ENCODE measurements around the gene SELENOV. TPM values are rescaled to one million over a fixed set of nuclear protein-coding genes. Genes with fewer than 3 reads are reported as not detected.

The SELENOV gene
- total and polyA plus RNA-seq, 9 of the 15 experiments (the other 6 are each of a cell fraction or from before 2014, with no cell fraction given), result 0.04 to 0.09 (median 0.06) TPM; not detected in 4

- TF ChIP-seq, protein P1, sequence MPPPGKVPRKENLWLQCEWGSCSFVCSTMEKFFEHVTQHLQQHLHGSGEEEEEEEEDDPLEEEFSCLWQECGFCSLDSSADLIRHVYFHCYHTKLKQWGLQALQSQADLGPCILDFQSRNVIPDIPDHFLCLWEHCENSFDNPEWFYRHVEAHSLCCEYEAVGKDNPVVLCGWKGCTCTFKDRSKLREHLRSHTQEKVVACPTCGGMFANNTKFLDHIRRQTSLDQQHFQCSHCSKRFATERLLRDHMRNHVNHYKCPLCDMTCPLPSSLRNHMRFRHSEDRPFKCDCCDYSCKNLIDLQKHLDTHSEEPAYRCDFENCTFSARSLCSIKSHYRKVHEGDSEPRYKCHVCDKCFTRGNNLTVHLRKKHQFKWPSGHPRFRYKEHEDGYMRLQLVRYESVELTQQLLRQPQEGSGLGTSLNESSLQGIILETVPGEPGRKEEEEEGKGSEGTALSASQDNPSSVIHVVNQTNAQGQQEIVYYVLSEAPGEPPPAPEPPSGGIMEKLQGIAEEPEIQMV (tag; conservative IDR thresholded peaks at IDR 0.05; ENCODE audit: low read depth), result no peak
- no peak for TF ChIP-seq NCOA2 (IDR thresholded peaks at IDR 0.05; ENCODE audit: partially characterized antibody in 2 of 2)
- TF ChIP-seq ZNF589 (CRISPR knock-in tag; IDR thresholded peaks at IDR 0.05; ENCODE audit: low read depth), result no peak
- no peak for TF ChIP-seq ATF4 (CRISPR knock-in tag; IDR thresholded peaks at IDR 0.05)
- TF ChIP-seq GABPB2 (CRISPR knock-in tag; conservative IDR thresholded peaks at IDR 0.05), result no peak
- peak; percentile 98 for TF ChIP-seq POLR2B (IDR thresholded peaks at IDR 0.05; ENCODE audit: low read depth, partially characterized antibody)
- no peak for TF ChIP-seq MED1 (CRISPR knock-in tag; IDR thresholded peaks at IDR 0.05; ENCODE audit: borderline replicate concordance)
- TF ChIP-seq, protein P2, sequence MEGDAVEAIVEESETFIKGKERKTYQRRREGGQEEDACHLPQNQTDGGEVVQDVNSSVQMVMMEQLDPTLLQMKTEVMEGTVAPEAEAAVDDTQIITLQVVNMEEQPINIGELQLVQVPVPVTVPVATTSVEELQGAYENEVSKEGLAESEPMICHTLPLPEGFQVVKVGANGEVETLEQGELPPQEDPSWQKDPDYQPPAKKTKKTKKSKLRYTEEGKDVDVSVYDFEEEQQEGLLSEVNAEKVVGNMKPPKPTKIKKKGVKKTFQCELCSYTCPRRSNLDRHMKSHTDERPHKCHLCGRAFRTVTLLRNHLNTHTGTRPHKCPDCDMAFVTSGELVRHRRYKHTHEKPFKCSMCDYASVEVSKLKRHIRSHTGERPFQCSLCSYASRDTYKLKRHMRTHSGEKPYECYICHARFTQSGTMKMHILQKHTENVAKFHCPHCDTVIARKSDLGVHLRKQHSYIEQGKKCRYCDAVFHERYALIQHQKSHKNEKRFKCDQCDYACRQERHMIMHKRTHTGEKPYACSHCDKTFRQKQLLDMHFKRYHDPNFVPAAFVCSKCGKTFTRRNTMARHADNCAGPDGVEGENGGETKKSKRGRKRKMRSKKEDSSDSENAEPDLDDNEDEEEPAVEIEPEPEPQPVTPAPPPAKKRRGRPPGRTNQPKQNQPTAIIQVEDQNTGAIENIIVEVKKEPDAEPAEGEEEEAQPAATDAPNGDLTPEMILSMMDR (IDR thresholded peaks at IDR 0.05 in 2 of 3, conservative IDR thresholded peaks at IDR 0.05 in 1 of 3; ENCODE audit: insufficient read depth in 2 of 3, low read depth in 1 of 3, low read length in 3 of 3), result peak; percentile 96 to 99 (median 99)
- TF ChIP-seq ZNF384 (IDR thresholded peaks at IDR 0.05; ENCODE audit: low read depth, low read length), result 0 out of 2 replicates have a peak, but pooled peaks have one; percentile 22
- TF ChIP-seq ZNF354B (CRISPR knock-in tag; IDR thresholded peaks at IDR 0.05), result no peak
- no peak for TF ChIP-seq ZNF57 (CRISPR knock-in tag; IDR thresholded peaks at IDR 0.05)
- TF ChIP-seq, protein P3, sequence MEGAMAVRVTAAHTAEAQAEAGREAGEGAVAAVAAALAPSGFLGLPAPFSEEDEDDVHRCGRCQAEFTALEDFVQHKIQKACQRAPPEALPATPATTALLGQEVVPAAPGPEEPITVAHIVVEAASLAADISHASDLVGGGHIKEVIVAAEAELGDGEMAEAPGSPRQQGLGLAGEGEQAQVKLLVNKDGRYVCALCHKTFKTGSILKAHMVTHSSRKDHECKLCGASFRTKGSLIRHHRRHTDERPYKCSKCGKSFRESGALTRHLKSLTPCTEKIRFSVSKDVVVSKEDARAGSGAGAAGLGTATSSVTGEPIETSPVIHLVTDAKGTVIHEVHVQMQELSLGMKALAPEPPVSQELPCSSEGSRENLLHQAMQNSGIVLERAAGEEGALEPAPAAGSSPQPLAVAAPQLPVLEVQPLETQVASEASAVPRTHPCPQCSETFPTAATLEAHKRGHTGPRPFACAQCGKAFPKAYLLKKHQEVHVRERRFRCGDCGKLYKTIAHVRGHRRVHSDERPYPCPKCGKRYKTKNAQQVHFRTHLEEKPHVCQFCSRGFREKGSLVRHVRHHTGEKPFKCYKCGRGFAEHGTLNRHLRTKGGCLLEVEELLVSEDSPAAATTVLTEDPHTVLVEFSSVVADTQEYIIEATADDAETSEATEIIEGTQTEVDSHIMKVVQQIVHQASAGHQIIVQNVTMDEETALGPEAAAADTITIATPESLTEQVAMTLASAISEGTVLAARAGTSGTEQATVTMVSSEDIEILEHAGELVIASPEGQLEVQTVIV (CRISPR knock-in tag; IDR thresholded peaks at IDR 0.05; ENCODE audit: borderline replicate concordance), result no peak
- TF ChIP-seq ZNF347 (CRISPR knock-in tag; IDR thresholded peaks at IDR 0.05; ENCODE audit: low read depth), result no peak
- peak in 1 of 2 experiments; percentile 65; a peak in 1 of 4 replicates for TF ChIP-seq FOXK2 (conservative IDR thresholded peaks at IDR 0.05 in 1 of 2, IDR thresholded peaks at IDR 0.05 in 1 of 2; ENCODE audit: low read depth in 2 of 2)
- no peak for TF ChIP-seq PHB2 (IDR thresholded peaks at IDR 0.05; ENCODE audit: low read depth)
- no peak for TF ChIP-seq ZNF740 (CRISPR knock-in tag; IDR thresholded peaks at IDR 0.05)
- no peak for TF ChIP-seq ZNF740 (tag; IDR thresholded peaks at IDR 0.05)
- no peak for TF ChIP-seq EHMT2 (IDR thresholded peaks at IDR 0.05)
- TF ChIP-seq HDGF (IDR thresholded peaks at IDR 0.05), result no peak
- TF ChIP-seq NBN (IDR thresholded peaks at IDR 0.05; ENCODE audit: low read depth), result no peak
- TF ChIP-seq FOXP1 (CRISPR knock-in tag; IDR thresholded peaks at IDR 0.05), result 0 out of 2 replicates have a peak, but pooled peaks have one; percentile 79
Observed at GRCh38 chr19:39532233-39533002, 17.5 kb downstream of the SELENOV start, which contains the start of gene EID2B (continued).

Measured in K562 (cell line).